ENCODE results near the gene PCDHGA12.
"Not testable (repeated sequence)": the region's sequence is repeated elsewhere in the genome, so short reads cannot be mapped to it uniquely, and the experiment has no call there.

The PCDHGA12 gene

GRCh38 chr5:141419074-141419880 is 11.0 kb upstream of the PCDHGA12 start:
- TF ChIP-seq POLR2AphosphoS5 (IDR thresholded peaks at IDR 0.05; ENCODE audit: borderline replicate concordance, low read depth, low read length) (no peak), EZH2 (IDR thresholded peaks at IDR 0.05) (no peak), FOXP2 (optimal IDR thresholded peaks at IDR 0.05; ENCODE audit: control extremely low read depth, extremely low read length, insufficient read depth) (no peak)
- no peak for DNase-seq (ENCODE audit: low read depth, low spot score)
- H3K9me3 ChIP-seq (ENCODE audit: low read depth, low read length) = no peaks in the 10 kb centered on the region; the same call in 1 of the 2 replicates
- no peak overlapping the region for H3K9ac ChIP-seq (ENCODE audit: insufficient read length)
- H3K36me3 ChIP-seq (ENCODE audit: insufficient read depth, low read length) = no peaks in the 10 kb centered on the region; the same call in 1 of the 2 replicates
- H3K4me3 ChIP-seq = no peak overlapping the region
- no peak overlapping the region for H3K27ac ChIP-seq

DNA sequence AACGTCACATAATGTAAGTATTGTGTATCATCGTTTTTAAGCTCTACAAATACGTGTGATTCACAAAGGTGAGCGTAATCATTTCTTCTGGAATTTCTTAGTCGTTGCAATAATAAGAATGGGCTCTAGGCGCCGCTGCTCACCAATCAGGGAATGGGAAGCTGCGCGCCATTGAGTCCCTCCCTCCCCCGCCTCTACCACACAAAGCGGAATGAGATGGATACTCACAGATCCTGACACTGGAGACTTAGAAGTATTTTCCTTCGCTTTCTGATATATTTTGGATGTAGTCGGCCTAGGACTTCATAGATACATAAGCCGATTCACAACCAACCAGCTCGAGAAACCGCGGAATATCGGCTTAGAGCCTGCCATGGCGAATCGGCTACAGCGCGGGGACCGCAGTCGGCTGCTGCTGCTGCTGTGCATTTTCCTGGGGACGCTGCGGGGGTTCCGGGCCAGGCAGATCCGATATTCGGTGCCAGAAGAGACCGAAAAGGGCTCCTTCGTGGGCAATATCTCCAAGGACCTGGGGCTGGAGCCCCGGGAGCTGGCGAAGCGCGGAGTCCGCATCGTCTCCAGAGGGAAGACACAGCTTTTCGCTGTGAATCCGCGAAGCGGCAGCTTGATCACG is 9.3 kb upstream of the PCDHGA12 start, which contains the start of gene PCDHGA11:
Gene PCDHGA11 (plus strand): TSS at position 197 of the 634 bp plus-strand sequence. CDS start 177 bp downstream, at position 374.
- Histone ChIP-seq H3K9ac (ENCODE audit: insufficient read length) (peak within 1 kb of the TSS; percentile 63), H3K27ac (0 out of 2 replicates have a peak within 1 kb of the TSS, but pooled peaks have one; percentile 19), H3K4me3 (peak within 1 kb of the TSS; percentile 76), H3K36me3 (ENCODE audit: insufficient read depth, low read length) (peaks cover 6% of the 10 kb centered on the region; the same call in 1 of the 2 replicates), H3K9me3 (ENCODE audit: low read depth, low read length) (no peaks in the 10 kb centered on the region; the same call in 1 of the 2 replicates)
- DNase-seq (ENCODE audit: low read depth, low spot score) = peak; percentile 55
- TF ChIP-seq POLR2AphosphoS5 (IDR thresholded peaks at IDR 0.05; ENCODE audit: borderline replicate concordance, low read depth, low read length) (no peak), EZH2 (IDR thresholded peaks at IDR 0.05) (no peak), FOXP2 (optimal IDR thresholded peaks at IDR 0.05; ENCODE audit: control extremely low read depth, extremely low read length, insufficient read depth) (no peak)

GRCh38 chr5:141421489-141421855 is 8.8 kb upstream of the PCDHGA12 start:
- peaks cover 6% of the 10 kb centered on the region; the same call in 1 of the 2 replicates for H3K36me3 ChIP-seq (ENCODE audit: insufficient read depth, low read length)
- peak overlapping the region; percentile 76 for H3K4me3 ChIP-seq
- H3K27ac ChIP-seq = 0 out of 2 replicates have a peak overlapping the region, but pooled peaks have one; percentile 19
- H3K9ac ChIP-seq (ENCODE audit: insufficient read length) = peak overlapping the region; percentile 63
- TF ChIP-seq POLR2AphosphoS5 (IDR thresholded peaks at IDR 0.05; ENCODE audit: borderline replicate concordance, low read depth, low read length) (no peak), EZH2 (IDR thresholded peaks at IDR 0.05) (no peak), FOXP2 (optimal IDR thresholded peaks at IDR 0.05; ENCODE audit: control extremely low read depth, extremely low read length, insufficient read depth) (no peak)
- H3K9me3 ChIP-seq (ENCODE audit: low read depth, low read length) = no peaks in the 10 kb centered on the region; the same call in 1 of the 2 replicates
- no peak for DNase-seq (ENCODE audit: low read depth, low spot score)

- H3K36me3 ChIP-seq (ENCODE audit: insufficient read depth, low read length) = peaks cover 12% of the 10 kb centered on the region
These were observed 7.5 kb upstream of the PCDHGA12 start for GRCh38 chr5:141422742-141423291.

DNA sequence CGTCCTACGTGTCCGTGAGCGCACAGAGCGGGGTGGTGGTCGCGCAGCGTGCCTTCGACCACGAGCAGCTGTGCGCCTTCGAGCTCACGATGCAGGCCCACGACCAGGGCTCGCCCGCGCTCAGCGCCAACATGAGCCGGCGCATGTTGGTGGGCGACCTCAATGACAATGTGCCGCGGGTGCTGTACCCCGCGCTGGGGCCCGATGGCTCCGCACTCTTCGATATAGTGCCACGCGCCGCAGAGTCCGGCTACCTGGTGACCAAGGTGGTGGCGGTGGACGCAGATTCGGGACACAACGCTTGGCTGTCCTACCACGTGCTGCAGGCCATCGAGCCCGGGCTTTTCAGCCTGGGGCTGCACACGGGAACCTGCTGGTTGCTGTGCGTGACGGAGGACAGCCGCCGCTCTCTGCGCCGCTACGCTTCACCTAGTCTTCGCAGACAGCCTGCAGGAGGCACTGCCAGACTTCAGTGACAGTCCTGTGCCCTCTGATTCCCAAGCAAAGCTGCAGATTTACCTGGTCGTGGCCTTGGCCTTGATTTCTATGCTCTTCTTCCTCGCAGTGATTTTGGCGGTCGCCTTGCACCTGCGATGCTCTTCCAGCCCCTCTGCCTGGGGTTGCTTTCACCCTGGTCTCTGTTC is 2.4 kb upstream of the PCDHGA12 start:
- Histone ChIP-seq H3K36me3 (ENCODE audit: insufficient read depth, low read length) (peaks cover 25% of the 10 kb centered on the region), H3K9me3 (ENCODE audit: low read depth, low read length) (no peaks in the 10 kb centered on the region), H3K4me3 (no peak overlapping the region), H3K27ac (no peak overlapping the region), H3K9ac (ENCODE audit: insufficient read length) (no peak overlapping the region)
- TF ChIP-seq POLR2AphosphoS5 (IDR thresholded peaks at IDR 0.05; ENCODE audit: borderline replicate concordance, low read depth, low read length) = no peak
- no peak for DNase-seq (ENCODE audit: low read depth, low spot score)

More at GRCh38 chr5:141422742-141423291, 7.5 kb upstream of the PCDHGA12 start:
- no peak for DNase-seq (ENCODE audit: low read depth, low spot score)
- TF ChIP-seq POLR2AphosphoS5 (IDR thresholded peaks at IDR 0.05; ENCODE audit: borderline replicate concordance, low read depth, low read length) (no peak), FOXP2 (optimal IDR thresholded peaks at IDR 0.05; ENCODE audit: control extremely low read depth, extremely low read length, insufficient read depth) (no peak), EZH2 (IDR thresholded peaks at IDR 0.05) (no peak)
- no peak overlapping the region for H3K4me3 ChIP-seq
- H3K27ac ChIP-seq = no peak overlapping the region
- no peak overlapping the region for H3K9ac ChIP-seq (ENCODE audit: insufficient read length)
- H3K9me3 ChIP-seq (ENCODE audit: low read depth, low read length) = no peaks in the 10 kb centered on the region; the same call in 1 of the 2 replicates

DNA sequence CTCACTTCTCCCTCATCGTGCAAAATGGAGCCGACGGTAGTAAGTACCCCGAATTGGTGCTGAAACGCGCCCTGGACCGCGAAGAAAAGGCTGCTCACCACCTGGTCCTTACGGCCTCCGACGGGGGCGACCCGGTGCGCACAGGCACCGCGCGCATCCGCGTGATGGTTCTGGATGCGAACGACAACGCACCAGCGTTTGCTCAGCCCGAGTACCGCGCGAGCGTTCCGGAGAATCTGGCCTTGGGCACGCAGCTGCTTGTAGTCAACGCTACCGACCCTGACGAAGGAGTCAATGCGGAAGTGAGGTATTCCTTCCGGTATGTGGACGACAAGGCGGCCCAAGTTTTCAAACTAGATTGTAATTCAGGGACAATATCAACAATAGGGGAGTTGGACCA is 979 bp downstream of the PCDHGA12 start:
- TF ChIP-seq POLR2AphosphoS5 (IDR thresholded peaks at IDR 0.05; ENCODE audit: borderline replicate concordance, low read depth, low read length) = no peak
- no peak for TF ChIP-seq EZH2 (IDR thresholded peaks at IDR 0.05)
- no peak for TF ChIP-seq FOXP2 (optimal IDR thresholded peaks at IDR 0.05; ENCODE audit: control extremely low read depth, extremely low read length, insufficient read depth)
- Histone ChIP-seq H3K9ac (ENCODE audit: insufficient read length) (no peak overlapping the region), H3K9me3 (ENCODE audit: low read depth, low read length) (no peaks in the 10 kb centered on the region), H3K36me3 (ENCODE audit: insufficient read depth, low read length) (peaks cover 19% of the 10 kb centered on the region; the same call in 1 of the 2 replicates), H3K4me3 (no peak overlapping the region), H3K27ac (no peak overlapping the region)
- DNase-seq (ENCODE audit: low read depth, low spot score) = no peak

DNA sequence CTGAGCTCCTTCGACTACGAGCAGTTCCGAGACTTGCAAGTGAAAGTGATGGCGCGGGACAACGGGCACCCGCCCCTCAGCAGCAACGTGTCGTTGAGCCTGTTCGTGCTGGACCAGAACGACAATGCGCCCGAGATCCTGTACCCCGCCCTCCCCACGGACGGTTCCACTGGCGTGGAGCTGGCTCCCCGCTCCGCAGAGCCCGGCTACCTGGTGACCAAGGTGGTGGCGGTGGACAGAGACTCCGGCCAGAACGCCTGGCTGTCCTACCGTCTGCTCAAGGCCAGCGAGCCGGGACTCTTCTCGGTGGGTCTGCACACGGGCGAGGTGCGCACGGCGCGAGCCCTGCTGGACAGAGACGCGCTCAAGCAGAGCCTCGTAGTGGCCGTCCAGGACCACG is 2.0 kb downstream of the PCDHGA12 start:
- not testable (repeated sequence) for DNase-seq (ENCODE audit: low read depth, low spot score); H3K9ac ChIP-seq (ENCODE audit: insufficient read length); H3K27ac ChIP-seq; H3K9me3 ChIP-seq (ENCODE audit: low read depth, low read length); H3K4me3 ChIP-seq
- H3K36me3 ChIP-seq (ENCODE audit: insufficient read depth, low read length) = peaks cover 14% of the 10 kb centered on the region; the same call in 1 of the 2 replicates

GRCh38 chr5:141432726-141433125 is 2.4 kb downstream of the PCDHGA12 start:
- not testable (repeated sequence) for H3K9ac ChIP-seq (ENCODE audit: insufficient read length); DNase-seq (ENCODE audit: low read depth, low spot score); H3K27ac ChIP-seq; H3K9me3 ChIP-seq (ENCODE audit: low read depth, low read length); H3K4me3 ChIP-seq
- H3K36me3 ChIP-seq (ENCODE audit: insufficient read depth, low read length) = peaks cover 14% of the 10 kb centered on the region; the same call in 1 of the 2 replicates
